Measurements from ENCODE around the gene ADCY7.
"Not testable (repeated sequence)": the region's sequence is repeated elsewhere in the genome, so short reads cannot be mapped to it uniquely, and the experiment has no call there.

ADCY7 gene

GRCh38 chr16:50234771-50235556 lies 31.4 kb upstream of the ADCY7 start:
- DNase-seq (ENCODE audit: low spot score): no peak
- no peak for TF ChIP-seq CTCF (IDR thresholded peaks at IDR 0.05; ENCODE audit: extremely low read depth, missing control alignments)

- TF ChIP-seq CTCF (IDR thresholded peaks at IDR 0.05; ENCODE audit: extremely low read depth, missing control alignments): no peak
- no peak for DNase-seq (ENCODE audit: low spot score)
Measured at GRCh38 chr16:50235581-50235980, 30.8 kb upstream of the ADCY7 start.

GRCh38 chr16:50238314-50238713 lies 28.0 kb upstream of the ADCY7 start:
- DNase-seq (ENCODE audit: low spot score): no peak
- TF ChIP-seq CTCF (IDR thresholded peaks at IDR 0.05; ENCODE audit: extremely low read depth, missing control alignments): no peak

- no peak for TF ChIP-seq CTCF (IDR thresholded peaks at IDR 0.05; ENCODE audit: extremely low read depth, missing control alignments)
- no peak for DNase-seq (ENCODE audit: low spot score)
Measured at GRCh38 chr16:50238868-50239301, 27.5 kb upstream of the ADCY7 start.

GRCh38 chr16:50243024-50243423 lies 23.3 kb upstream of the ADCY7 start:
- not testable (repeated sequence) for DNase-seq (ENCODE audit: low spot score)

- no peak for TF ChIP-seq CTCF (IDR thresholded peaks at IDR 0.05; ENCODE audit: extremely low read depth, missing control alignments)
- DNase-seq (ENCODE audit: low spot score): no peak
Measured at GRCh38 chr16:50244140-50244503, 22.2 kb upstream of the ADCY7 start.

GRCh38 chr16:50244504-50245416 lies 21.6 kb upstream of the ADCY7 start:
- DNase-seq (ENCODE audit: low spot score): no peak
- TF ChIP-seq CTCF (IDR thresholded peaks at IDR 0.05; ENCODE audit: extremely low read depth, missing control alignments): no peak

All from GM20000 (cell line).